MCF 10A (cell line): Measurements from ENCODE around the gene TNC. TPM values are rescaled to one million over a fixed set of nuclear protein-coding genes. Genes with fewer than 3 reads are reported as not detected.

Experiments used
- BruUV-seq: library from RNA; stranded (reverse); fragments of 400-500 nt; replicated peaks from 2 replicates; lab custom pipeline; 2021; lab: Mats Ljungman, UMichigan
- CTCF ChIA-PET: fragments of 300-600 bp; sonication (Branson Sonifier 250); formaldehyde crosslinking; extraction: SDS; loops from one replicate; lab custom pipeline; 2021; ENCODE audit warnings: antibody characterized with exemption, inconsistent platforms; lab: Yijun Ruan, JAX
- POLR2A ChIA-PET: fragments of 300-600, 350-650 bp; sonication (Branson Sonifier 250); formaldehyde crosslinking; extraction: SDS; loops from one replicate; lab custom pipeline; 2020; ENCODE audit warnings: antibody characterized with exemption, inconsistent platforms; lab: Yijun Ruan, JAX
- DNase-seq: peaks from one replicate; pipeline ENCODE4 v3.0.0-alpha.2; 2018; ENCODE audit not compliant: unreplicated experiment
- H3K27ac Mint-ChIP-seq: one replicate; pipeline ENCODE4 v1.8.0; 2022; ENCODE audit warnings: mild to moderate bottlenecking, low read depth, mixed read lengths; ENCODE audit not compliant: unreplicated experiment
- H3K27me3 Mint-ChIP-seq: one replicate; pipeline ENCODE4 v1.8.0; 2022; ENCODE audit warnings: mixed read lengths; ENCODE audit not compliant: insufficient read depth, unreplicated experiment
- H3K36me3 Mint-ChIP-seq: one replicate; pipeline ENCODE4 v1.8.0; 2022; ENCODE audit warnings: mild to moderate bottlenecking, moderate library complexity, mixed read lengths; ENCODE audit not compliant: insufficient read depth, unreplicated experiment
- H3K4me1 Mint-ChIP-seq: one replicate; pipeline ENCODE4 v1.8.0; 2022; ENCODE audit warnings: mixed read lengths; ENCODE audit not compliant: insufficient read depth, unreplicated experiment
- H3K4me3 Mint-ChIP-seq: one replicate; pipeline ENCODE4 v1.8.0; 2022; ENCODE audit warnings: mild to moderate bottlenecking, moderate library complexity, mixed read lengths; ENCODE audit not compliant: unreplicated experiment
- H3K9me3 Mint-ChIP-seq: one replicate; pipeline ENCODE4 v1.8.0; 2022; ENCODE audit warnings: mixed read lengths; ENCODE audit not compliant: unreplicated experiment
- intact Hi-C: fragments of 100-400 bp; cut with micrococcal nuclease; formaldehyde crosslinking; loops from 2 replicates; pipeline ENCODE4 v1.14.1; 2022
- total RNA-seq: library from RNA; stranded (reverse); gene quantifications from 2 replicates; pipeline ENCODE4 v1.2.3, GENCODE V29; 2022
- TF ChIP-seq, protein P1 (sequence below): fragments of 200-600 bp; IDR thresholded peaks from one replicate; pipeline ENCODE4 v1.8.0; 2022; ENCODE audit warnings: antibody characterized with exemption, mild to moderate bottlenecking; ENCODE audit not compliant: unreplicated experiment

The TNC gene
- total RNA-seq, 1 experiment from 2014 or later, result 49.8 TPM

DNA sequence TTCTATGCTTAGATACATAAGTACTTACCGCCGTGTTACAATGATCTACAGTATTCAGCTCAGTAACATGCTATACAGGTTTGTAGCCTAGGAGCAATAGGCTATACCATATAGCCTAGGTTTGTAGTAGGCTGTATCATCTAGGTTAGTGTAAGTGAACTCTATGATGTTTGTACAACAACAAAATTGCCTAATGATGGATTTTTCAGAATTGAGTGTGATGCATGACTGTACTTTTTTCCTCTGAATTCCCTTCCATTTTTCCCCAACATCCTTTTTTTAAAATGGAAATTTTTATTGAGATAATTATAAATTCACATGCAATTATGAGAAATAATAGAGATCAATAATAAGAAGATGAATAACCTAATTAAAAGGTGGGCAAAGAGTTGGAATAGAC, 119.6 kb downstream of the TNC start:
- Mint-ChIP-seq H3K4me1 (no peaks in the 10 kb centered on the region), H3K36me3 (no peaks in the 10 kb centered on the region), H3K4me3 (no peak overlapping the region), H3K27me3 (peaks cover under 1% of the 10 kb centered on the region), H3K9me3 (no peaks in the 10 kb centered on the region), H3K27ac (no peak overlapping the region)
- POLR2A ChIA-PET, result interaction anchor here (0.9 kb wide), 1 partner anchor 93 kb away, joined by 3 read pairs; no protein-coding TSS in a partner anchor
- no peak for DNase-seq
- BruUV-seq, result no TSS peak
- CTCF ChIA-PET, result interaction anchor here (0.6 kb wide), 1 partner anchor 130 kb away, joined by 3 read pairs; no protein-coding TSS in a partner anchor
- TF ChIP-seq, protein P1, sequence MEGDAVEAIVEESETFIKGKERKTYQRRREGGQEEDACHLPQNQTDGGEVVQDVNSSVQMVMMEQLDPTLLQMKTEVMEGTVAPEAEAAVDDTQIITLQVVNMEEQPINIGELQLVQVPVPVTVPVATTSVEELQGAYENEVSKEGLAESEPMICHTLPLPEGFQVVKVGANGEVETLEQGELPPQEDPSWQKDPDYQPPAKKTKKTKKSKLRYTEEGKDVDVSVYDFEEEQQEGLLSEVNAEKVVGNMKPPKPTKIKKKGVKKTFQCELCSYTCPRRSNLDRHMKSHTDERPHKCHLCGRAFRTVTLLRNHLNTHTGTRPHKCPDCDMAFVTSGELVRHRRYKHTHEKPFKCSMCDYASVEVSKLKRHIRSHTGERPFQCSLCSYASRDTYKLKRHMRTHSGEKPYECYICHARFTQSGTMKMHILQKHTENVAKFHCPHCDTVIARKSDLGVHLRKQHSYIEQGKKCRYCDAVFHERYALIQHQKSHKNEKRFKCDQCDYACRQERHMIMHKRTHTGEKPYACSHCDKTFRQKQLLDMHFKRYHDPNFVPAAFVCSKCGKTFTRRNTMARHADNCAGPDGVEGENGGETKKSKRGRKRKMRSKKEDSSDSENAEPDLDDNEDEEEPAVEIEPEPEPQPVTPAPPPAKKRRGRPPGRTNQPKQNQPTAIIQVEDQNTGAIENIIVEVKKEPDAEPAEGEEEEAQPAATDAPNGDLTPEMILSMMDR, result no peak
- intact Hi-C loops, result no loop called here

DNA sequence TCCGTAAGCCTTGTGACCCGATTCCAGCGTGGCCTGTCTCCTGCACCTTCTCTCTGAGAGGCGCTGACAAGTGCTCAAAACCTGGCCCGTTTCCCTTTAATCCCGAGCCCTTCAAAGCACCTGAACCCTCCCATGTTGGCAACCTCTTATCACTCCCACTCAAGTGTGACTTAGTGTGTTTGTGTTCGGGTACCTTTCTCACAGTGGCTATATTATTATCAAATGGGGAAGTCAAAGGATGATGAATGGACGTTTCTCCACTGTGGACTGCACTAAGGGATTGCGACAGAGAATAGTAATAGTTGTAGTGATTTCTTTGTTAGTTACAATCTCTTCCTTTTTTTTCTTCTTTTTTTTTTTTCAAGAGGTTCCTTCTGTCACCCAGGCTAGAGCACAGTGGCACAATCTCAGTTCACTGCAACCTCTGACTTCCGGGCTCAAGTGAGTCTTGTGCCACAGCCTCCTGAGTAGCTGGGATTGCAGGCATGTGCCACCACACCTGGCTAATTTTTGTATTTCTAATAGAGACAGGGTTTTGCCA, 122.2 kb downstream of the TNC start:
- ChIA-PET POLR2A (interaction anchor here (0.6 kb wide), 1 partner anchor 45 kb away, joined by 4 read pairs; no protein-coding TSS in a partner anchor), CTCF (interaction anchor here (0.9 to 1.0 kb wide), 2 partner anchors 216 to 225 kb away, joined by 3 read pairs; no protein-coding TSS in a partner anchor)
- H3K4me1 Mint-ChIP-seq, result no peaks in the 10 kb centered on the region
- H3K27me3 Mint-ChIP-seq, result peaks cover 17% of the 10 kb centered on the region
- no peaks in the 10 kb centered on the region for H3K9me3 Mint-ChIP-seq
- DNase-seq, result no peak
- H3K36me3 Mint-ChIP-seq, result no peaks in the 10 kb centered on the region
- no peak overlapping the region for H3K27ac Mint-ChIP-seq
- intact Hi-C loops, result no loop called here
- no peak overlapping the region for H3K4me3 Mint-ChIP-seq
- TF ChIP-seq, protein P1, result no peak
- BruUV-seq, result no TSS peak

DNA sequence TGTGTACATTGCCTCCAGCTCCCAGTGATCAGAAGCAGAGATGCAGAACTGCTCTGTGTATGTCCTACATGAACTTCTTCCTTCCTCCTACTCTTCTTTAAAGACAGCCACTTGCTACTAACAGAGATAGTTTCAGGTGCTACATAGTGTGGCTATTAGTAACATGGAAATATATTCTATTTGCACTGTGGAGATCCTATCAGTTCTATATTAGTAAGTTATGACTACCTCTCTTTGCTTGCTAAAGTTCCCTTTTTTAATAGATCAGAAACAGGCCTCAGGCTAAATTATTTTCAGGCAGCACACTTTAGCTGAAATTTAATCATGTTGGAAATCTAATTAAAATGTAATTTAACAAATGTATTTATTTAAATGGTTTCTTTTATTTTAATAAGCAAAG, 123.2 kb downstream of the TNC start:
- no TSS peak for BruUV-seq
- CTCF ChIA-PET, result interaction anchor here (0.6 to 1.3 kb wide), 3 partner anchors 16 to 486 kb away, joined by 3 read pairs; no protein-coding TSS in a partner anchor
- POLR2A ChIA-PET, result no interaction called here
- TF ChIP-seq, protein P1, result no peak
- Mint-ChIP-seq H3K27me3 (peaks cover 26% of the 10 kb centered on the region), H3K4me1 (no peaks in the 10 kb centered on the region), H3K36me3 (peaks cover 3% of the 10 kb centered on the region), H3K27ac (no peak overlapping the region), H3K9me3 (no peaks in the 10 kb centered on the region), H3K4me3 (no peak overlapping the region)
- intact Hi-C loops, result no loop called here
- DNase-seq, result no peak

DNA sequence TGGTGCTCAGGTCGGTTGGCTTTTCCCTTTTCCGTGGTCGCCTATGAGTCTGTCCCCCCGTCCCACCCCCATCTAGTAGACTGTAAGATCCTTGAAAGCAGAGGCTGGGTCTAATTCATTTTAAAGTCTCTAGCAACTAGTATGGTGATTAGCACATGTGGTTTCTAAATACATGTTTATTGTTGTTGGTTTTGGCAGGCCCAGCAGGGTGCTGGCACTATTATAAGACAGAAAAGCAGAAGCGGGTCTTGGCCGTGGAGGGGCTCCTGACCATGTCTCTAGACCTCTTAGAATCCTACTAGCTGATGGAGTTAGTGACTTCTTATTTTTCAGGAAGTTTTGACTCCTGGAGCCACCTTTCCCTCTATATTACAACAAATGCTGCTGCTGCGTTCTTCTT, 126.1 kb downstream of the TNC start:
- Mint-ChIP-seq H3K27me3 (peaks cover 26% of the 10 kb centered on the region), H3K4me3 (no peak overlapping the region), H3K36me3 (peaks cover 6% of the 10 kb centered on the region), H3K4me1 (peaks cover 9% of the 10 kb centered on the region), H3K27ac (no peak overlapping the region), H3K9me3 (no peaks in the 10 kb centered on the region)
- intact Hi-C loops, result no loop called here
- no peak for DNase-seq
- no TSS peak for BruUV-seq
- TF ChIP-seq, protein P1, result no peak
- ChIA-PET POLR2A (interaction anchor here (1.1 kb wide), 1 partner anchor 404 kb away, joined by 3 read pairs; the partner anchor contains the start of gene ATP6V1G1), CTCF (interaction anchor here (0.6 kb wide), 2 partner anchors 63 to 1340 kb away, joined by 4 to 5 read pairs; no protein-coding TSS in a partner anchor)
